HG03025 (cell line): ENCODE measurements around the gene CST6.
"Not testable (repeated sequence)": the region's sequence is repeated elsewhere in the genome, so short reads cannot be mapped to it uniquely, and the experiment has no call there.

Experiments used
- ATAC-seq: cut with Tn5 transposase; IDR thresholded peaks from one replicate; pipeline ENCODE4 v1.9.1; 2021; ENCODE audit warnings: mild to moderate bottlenecking, moderate library complexity; ENCODE audit not compliant: unreplicated experiment, low FRiP score

Gene CST6

DNA sequence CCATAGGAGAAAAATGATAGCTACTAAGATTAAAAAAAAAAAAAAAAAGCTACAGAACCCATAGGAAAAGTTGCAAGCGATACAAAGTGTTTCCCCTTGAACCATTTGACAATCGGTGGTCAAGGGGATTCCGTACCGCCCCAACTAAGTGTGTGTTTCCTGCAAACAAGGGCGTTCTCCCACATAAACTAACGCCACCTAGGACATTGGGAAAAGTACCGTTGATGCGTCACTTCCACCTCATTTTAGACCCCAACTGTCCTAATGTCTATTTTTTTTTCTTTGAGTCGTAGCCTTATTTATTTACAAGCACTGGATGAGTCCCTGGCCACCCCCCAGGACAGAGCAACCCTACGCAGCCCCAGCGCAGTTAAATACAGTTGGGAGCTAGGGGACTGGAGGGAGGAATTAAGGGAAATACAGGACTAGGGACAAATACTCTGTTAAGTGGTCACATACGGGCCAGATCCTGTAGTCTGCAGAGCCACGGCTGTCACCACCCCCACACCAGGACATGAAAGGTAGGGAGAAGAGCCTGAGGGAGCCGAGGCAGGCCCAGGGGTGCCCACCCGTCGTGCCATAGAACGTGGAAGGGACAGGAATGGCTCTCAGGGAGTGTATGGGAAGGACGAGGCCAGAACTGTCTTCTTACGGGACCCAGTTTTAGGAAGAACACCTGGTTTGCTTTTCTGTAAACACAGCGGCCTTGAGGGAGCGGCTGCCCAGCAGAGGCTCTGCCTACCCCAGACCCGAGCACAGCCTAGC lies 28.8 kb upstream of the CST6 start:
- ATAC-seq = no peak

GRCh38 chr11:65983589-65983987 lies 28.2 kb upstream of the CST6 start:
- no peak for ATAC-seq

DNA sequence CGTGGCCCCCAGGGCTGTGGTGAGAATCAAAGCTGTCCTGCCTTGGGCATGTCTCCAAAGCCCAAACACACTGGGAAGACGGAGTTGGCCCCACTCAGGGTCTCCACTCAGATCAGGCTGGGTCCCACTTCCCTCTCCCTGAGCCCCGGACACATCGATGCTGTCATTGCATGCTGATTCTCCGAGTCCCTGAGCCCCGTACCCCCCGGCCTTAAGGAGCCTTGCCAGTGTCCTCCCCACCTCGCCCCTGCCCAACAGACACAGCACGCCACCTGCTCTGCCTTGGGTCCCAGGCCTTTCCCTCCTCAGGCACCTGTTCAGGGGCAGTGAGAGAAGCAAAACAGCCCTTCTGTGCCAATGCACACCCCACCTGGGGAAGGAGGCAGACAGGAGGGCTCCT lies 24.5 kb upstream of the CST6 start:
- no peak for ATAC-seq

GRCh38 chr11:65988791-65989592 lies 22.8 kb upstream of the CST6 start:
- peak; percentile 71 for ATAC-seq

DNA sequence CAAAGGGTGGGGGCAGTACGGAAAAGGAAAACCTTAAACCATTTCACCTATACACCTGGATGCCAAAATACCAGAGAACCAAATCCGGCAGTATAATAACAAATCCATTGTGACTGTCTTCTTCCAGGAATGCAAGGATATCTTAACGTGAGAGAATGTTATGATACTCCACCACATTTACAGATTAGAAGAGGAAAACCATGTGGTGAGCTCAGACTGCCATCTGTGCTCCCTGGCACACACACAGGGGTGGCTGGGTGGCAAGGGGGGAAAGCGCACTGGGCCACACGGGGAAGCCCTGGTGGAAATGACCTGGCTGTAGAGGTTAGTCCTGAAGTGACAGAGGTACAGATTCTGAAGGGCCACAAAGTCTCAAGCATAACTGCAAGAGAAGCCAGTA lies 19.8 kb upstream of the CST6 start:
- no peak for ATAC-seq

- ATAC-seq = no peak
Observed at GRCh38 chr11:65997286-65997685, 14.5 kb upstream of the CST6 start.

- peak; percentile 70 for ATAC-seq
Observed at GRCh38 chr11:66001942-66002647, 9.7 kb upstream of the CST6 start, which contains the start of the genes BANF1 and EIF1AD. Gene BANF1, plus strand, starts transcription at chr11:66002503. Its CDS starts 748 bp downstream, at chr11:66003251. Gene EIF1AD, minus strand, starts transcription at chr11:66002157. Its CDS starts 1,768 bp downstream, at chr11:66000389.

DNA sequence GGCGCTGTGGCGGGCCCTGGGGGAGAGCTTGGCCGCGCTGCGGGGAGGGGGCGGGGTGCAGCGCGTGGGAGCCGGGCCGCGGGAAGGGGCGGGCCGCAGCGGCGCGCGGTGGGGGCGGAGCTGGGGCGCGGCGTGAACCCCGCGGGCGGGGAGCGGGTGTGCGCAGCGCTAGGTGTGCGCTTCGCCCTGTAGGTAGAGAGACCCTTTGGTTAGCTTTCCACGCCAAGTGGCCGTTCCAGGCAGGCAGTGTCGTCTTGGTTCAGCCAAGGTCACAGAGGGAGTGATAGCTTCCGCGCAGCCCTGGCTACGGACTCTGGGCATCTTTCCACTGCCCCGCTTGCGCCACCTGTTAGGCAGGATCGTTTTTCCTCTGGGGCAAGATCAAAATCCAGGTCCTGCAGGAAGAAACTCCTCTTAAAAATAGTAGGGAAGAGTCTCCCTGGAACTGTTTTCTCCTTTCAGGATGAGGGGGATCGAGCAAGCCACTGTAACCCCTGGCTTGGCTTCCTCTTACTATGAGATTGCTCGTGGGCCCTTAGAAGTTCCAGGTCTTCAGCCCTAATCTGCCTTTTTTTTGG lies 9.1 kb upstream of the CST6 start:
- peak; percentile 35 for ATAC-seq

DNA sequence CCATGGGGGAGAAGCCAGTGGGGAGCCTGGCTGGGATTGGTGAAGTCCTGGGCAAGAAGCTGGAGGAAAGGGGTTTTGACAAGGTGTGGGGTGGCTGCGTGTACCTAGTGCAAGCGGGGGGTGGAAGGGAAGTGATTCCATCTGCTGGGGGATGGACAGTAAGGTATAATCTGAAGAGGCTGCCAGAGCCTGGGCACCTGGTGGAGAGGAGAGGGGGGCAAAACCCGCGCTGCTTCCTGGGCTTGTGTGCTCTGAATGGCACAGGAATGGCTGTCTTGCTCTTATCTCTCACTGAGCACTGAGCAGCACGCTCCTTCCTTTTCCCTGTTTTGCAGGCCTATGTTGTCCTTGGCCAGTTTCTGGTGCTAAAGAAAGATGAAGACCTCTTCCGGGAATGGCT lies 8.5 kb upstream of the CST6 start:
- no peak for ATAC-seq

- no peak for ATAC-seq
Observed at GRCh38 chr11:66004186-66004585, 7.6 kb upstream of the CST6 start.

DNA sequence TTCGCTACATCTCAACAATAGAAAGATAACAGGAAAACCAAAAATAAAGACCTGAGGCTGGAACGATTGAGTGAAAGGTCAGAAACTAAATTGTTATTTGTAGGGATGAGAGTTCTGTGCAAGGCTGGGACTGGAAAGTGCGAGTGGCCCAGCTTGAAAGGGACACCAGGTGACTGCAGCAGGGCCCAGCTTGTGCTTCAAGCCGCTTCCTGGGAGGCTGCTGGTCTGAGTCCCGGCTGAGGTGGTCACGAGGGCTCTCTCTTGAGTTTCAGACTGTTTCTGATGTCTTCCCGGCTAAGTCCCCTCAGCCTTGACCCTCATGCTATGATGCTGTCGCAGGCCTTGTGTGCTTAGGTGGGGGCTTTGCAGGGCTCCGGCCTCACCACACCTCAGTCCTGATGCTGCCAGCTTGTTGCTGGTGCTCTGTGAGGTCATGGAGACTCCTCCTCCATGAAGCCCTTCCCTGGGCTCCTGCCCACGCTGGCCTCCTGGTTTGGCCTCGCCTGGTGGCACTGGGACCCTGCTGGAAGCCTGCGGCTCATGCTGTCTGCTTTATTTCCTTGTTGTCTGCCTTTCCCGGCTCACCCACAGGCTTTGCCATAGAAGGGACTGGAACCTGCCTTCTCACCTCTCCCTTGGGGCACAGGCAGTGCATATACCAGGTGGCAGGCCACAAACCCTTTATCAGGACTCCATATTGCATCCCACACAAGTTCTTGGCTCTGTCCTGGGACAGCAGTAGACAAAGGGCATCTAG lies 5.5 kb upstream of the CST6 start:
- ATAC-seq = no peak

DNA sequence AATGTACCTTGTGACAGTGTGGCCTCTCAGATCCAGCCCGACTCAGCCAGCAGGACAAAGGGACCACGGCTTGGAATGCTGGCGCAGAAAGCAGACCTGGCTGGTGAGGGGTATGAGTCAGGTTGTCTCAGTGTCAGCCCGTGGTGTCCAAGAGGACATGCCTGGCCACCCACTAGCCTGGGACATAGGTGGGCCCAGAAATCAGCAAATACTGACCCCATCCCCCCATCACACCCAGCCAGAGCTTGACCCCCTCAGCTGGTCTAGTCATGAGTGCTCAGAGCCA lies 5.0 kb upstream of the CST6 start:
- no peak for ATAC-seq

DNA sequence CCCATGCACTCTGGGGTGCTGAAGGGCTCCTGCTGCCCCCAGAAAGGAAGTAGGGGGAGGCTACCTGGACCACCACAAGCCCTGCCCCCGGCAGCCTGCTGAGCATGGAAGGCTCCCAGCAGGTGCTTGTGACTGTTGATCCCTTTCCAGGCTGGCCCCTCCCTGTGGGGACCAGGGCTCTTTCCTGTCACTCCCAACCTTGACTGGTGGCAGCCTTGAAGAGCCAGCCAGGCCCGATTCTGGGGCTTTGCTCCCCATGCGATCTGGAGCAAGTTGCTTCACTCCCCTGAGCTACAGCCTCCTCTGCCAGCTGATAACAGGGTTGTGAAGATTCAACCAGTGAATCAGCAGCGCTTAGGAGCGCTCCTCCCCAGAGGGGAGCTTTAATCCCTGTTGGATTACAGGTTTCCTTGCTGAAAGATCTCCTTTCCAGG lies 4.6 kb upstream of the CST6 start:
- no peak for ATAC-seq

- ATAC-seq = no peak
Observed at GRCh38 chr11:66008095-66008467, 3.7 kb upstream of the CST6 start.

DNA sequence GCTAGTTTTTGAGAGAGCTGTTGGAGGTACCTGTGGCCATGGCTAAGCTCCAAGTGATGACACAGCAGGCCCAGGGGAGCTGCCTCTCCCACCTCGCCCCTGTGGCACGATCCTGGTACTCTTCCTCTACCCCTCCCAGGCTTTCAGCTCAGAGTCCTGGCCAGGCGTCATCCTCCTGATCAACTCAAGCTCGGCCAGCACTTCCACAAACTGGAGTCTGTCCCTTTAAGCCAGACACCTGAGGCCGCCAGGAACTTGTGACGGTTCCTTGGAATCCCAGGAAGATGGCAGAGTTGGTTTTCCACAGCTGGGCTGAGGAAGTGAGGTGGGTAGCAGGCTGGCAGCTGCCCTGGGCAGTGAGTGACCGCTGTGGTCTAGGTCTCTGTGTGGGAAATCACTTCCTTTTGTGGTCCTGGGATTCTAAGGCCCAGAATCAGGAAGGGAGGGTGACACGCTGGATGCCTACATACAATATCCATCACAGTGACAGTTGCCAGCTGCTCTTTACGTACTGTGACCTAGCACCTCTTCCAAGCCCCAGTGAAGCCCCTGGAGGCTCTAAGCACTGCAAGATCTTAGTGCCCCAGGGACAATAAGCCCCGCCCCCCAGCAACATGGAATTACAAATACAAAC lies 3.2 kb upstream of the CST6 start:
- no peak for ATAC-seq

- not testable (repeated sequence) for ATAC-seq
Observed at GRCh38 chr11:66010036-66010435, 1.8 kb upstream of the CST6 start.

- ATAC-seq = no peak
Observed at GRCh38 chr11:66011239-66011784, 496 bp upstream of the CST6 start.

DNA sequence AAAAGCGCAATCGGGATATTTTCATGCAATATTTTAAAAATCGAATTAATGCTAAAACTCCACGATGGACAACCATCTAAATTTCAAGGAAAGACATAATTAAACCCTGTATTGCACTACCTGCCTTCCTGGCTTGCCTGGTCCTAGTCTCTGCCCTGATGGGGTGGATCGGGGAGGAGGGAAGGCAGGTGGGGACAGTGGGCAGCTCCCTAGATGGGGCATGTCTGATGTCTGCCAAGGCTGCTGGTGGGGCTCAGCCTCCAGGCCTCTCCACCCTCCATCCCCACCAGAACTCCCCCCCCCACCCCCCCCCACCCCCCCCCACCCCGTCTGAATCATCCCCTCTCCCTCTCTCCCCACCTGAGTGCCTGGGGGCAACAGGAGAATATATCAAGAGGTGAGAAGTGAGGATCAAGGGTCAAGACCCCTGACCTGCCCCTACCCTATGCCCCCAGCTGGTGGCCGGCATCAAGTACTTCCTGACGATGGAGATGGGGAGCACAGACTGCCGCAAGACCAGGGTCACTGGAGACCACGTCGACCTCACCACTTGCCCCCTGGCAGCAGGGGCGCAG lies 650 bp downstream of the CST6 start:
- no peak for ATAC-seq
